Activated CD4-positive, alpha-beta T cell treated with anti-CD3 and anti-CD28 coated beads for 24 hours (primary cell): ENCODE results near the gene MRPL23.

Experiments
- DNase-seq, 2 donors: peaks; one replicate each; pipeline ENCODE4 v3.0.0-alpha.2; 2020; ENCODE audit warnings: low read depth in 2 of 2

MRPL23 gene

DNA sequence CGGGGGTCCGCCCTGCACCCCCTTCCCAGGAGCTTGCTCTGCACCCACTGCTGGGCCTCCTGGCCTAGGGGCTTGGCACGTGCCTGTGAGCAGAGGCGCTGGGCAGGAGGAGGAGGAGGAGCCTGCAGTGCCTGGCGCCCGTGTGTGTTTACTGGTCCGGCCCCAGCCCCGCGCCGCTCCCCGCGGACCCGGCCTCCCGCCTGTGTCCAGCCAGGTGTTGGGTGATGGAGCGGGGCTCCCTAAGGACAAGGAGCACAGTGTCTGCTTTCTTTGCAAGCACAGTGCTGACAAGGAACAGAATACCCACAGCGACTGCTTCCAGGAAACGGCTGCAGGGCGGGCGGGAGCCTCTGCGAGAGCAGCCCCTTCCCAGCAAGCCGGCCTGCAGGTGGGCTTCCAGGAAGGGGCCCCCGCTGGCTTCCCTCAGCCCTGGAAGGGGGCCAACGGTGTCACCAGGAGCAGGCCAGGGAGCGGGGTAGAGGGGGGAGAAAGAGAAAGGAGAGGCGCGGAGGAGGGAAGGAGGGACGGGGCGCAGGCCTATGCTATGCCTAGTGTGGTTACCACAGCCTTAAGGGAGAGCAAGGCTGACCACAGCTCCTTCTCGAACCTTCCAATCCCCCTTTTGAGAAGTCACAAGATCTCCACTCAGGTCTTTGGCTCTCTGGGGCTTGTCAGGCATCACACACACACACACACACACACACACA, 43.9 kb downstream of the MRPL23 start:
- no peak for DNase-seq

DNA sequence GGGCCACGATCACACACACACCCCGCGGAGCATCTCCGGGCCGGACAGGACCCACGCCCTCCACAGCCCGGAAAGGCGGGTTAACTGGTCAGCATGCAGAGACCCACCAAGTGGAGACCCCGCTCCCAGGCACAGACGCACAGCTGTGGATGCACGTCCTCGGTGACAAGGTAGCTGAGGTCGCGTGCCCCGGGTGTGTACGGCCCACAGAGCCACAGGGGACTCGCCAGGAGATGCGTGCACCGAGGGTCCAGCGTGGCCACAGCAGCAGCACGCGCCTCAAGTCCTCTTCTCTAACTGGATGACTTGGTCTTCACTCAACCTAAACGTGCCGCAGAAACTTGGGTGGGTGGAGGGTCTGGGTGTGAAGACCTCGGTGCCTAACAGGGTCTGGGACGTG, 45.0 kb downstream of the MRPL23 start:
- no peak for DNase-seq

- DNase-seq, result no peak
These were observed 47.0 kb downstream of the MRPL23 start for GRCh38 chr11:1994121-1994520.

GRCh38 chr11:1997755-1998154, 50.6 kb downstream of the MRPL23 start, which contains the start of gene H19:
Gene H19 (minus strand): TSS chr11:1997842.
- DNase-seq, result no peak

DNA sequence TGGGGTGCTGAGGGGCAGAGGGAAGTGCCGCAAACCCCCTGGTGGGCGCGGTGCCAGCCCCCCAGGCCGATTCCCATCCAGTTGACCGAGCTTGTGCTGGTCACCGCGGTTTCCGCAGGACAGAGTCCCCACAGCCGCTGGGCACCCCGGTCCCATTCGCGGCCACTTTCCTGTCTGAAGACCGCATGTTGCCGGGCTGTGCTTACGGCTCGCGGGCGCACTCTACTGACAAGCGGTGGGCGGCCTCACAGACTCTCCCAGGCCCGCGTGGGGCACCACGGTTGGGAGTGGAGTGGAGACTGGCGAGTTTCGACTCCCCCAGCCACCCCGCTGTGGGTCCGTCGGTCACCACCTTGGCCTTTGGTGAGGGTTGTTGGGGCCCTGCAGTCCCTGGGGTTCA, 51.2 kb downstream of the MRPL23 start:
- no peak for DNase-seq

DNA sequence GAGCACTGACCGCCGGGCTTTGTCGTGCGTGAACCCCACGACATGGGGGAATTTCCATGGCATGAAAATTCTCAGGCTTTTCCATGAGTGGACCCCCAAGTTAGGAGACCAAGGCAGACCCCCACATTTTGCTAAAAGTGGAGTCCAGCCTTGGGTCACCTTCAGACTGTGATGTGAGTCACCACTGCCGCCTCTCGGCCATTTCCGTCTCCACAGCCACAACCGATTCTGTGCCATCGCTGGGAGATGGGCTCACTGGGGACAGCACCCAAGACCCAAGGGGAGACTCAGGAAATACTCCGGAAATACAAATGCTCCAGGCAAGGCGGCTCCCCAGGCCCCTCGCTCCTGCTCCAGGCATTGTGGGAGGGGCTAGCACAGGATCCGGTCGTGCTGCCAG, 51.7 kb downstream of the MRPL23 start:
- no peak for DNase-seq

- DNase-seq, result no peak
These were observed 55.1 kb downstream of the MRPL23 start for GRCh38 chr11:2002042-2002776.

- DNase-seq, result no peak
These were observed 55.7 kb downstream of the MRPL23 start for GRCh38 chr11:2002807-2003206.

- no peak for DNase-seq
These were observed 57.3 kb downstream of the MRPL23 start for GRCh38 chr11:2004466-2004865.
